ENCODE results near the gene EYS.

The EYS gene

DNA sequence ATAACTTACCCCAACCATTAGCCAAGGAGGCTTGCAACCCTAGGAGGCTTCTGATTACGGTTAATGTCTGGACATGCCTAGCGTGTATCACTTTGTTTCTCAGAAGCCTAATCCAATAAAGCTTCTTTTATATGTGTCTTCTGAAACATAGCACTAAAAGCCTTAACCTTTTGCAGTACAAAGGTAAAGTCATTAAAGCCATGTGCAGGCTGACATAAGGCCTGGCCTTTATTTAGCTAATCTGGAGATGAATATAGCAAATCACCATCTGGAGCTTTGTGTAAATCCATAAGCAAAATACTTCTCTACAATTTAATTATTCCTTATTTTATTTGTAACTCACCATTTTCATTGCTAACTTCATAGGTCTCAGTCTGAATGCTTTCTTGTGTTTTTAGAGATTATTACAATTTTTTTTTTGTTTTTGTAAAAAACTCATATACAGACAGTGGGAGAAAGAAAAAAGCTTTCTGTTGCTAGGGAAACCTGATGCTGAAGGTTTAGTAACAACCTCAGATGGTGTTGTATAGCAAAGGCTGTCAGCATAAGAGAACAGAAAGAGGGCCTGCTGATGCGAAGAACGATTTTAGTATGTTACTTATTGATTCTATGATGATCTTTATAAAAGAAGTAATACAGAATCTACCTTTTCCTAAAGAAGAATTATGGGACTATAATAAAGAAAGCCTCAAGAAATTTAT lies at the start of gene EYS:
EYS (minus strand) TSS at position 101 of the 701 bp plus-strand sequence. CDS start 211,816 bp downstream, outside the sequence.
- TF ChIP-seq POLR2A (IDR thresholded peaks at IDR 0.05; ENCODE audit: low read depth, low read length), result no peak
- FAIRE-seq (no peak), DNase-seq (ENCODE audit: insufficient read length, low spot score) (no peak)

GRCh38 chr6:65746302-65746701 lies 39.3 kb upstream of the EYS start:
- TF ChIP-seq POLR2A (IDR thresholded peaks at IDR 0.05; ENCODE audit: low read depth, low read length), result no peak
- no peak for FAIRE-seq

GRCh38 chr6:65745614-65746013 lies 38.6 kb upstream of the EYS start:
- DNase-seq (ENCODE audit: insufficient read length, low spot score), result peak; percentile 15
- peak; percentile 90 for FAIRE-seq
- no peak for TF ChIP-seq POLR2A (IDR thresholded peaks at IDR 0.05; ENCODE audit: low read depth, low read length)

More at GRCh38 chr6:65746302-65746701, 39.3 kb upstream of the EYS start:
- no peak for DNase-seq (ENCODE audit: insufficient read length, low spot score)

DNA sequence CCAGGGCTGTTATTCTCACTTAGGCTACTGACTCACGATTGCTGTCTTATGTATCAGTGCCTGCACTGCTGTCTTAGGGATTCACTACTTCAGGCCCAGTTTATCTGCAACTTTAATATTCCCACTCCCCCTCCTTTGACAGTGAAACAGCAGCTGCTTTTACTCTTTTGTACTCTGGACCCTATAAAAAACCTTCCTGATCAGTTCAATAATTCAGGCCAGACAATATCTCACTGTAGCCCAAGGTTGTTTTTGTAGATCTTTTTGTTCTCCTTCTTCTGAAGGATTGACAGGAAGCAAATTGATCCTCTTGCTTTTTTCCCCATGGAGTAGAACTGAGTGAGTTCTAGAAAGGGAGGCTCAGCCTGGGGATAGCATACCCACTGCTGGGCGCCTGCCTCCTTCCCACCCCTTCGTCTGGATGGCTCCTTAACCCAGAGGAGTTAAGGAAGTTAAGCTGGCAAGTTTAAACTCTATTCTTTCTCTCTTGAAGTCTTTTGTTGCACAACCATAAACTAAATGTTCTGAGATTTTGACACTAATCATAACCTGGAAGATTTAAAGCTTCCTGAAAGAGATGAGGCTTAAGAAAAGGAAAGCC lies 22.0 kb upstream of the EYS start:
- FAIRE-seq (no peak), DNase-seq (ENCODE audit: insufficient read length, low spot score) (no peak)
- no peak for TF ChIP-seq POLR2A (IDR thresholded peaks at IDR 0.05; ENCODE audit: low read depth, low read length)

DNA sequence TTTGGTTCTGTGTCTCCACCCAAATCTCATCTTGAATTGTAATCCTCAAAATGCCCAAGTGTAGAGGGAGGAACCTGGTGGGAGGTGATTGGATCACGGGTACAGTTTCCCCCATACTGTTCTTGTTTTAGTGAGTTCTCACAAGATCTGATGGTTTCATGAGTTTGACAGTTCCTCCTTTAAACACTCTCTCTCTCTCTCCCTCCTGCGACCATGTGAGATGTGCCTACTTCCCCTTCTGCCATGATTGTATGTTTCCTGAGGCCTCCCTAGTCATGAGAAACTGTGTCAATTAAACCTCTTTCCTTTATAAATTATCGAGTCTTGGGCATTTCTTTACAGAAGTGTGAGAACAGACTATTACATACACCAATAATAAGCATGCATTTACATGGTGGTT lies 12.1 kb upstream of the EYS start:
- DNase-seq (ENCODE audit: insufficient read length, low spot score) (no peak), FAIRE-seq (no peak)
- no peak for TF ChIP-seq POLR2A (IDR thresholded peaks at IDR 0.05; ENCODE audit: low read depth, low read length)

DNA sequence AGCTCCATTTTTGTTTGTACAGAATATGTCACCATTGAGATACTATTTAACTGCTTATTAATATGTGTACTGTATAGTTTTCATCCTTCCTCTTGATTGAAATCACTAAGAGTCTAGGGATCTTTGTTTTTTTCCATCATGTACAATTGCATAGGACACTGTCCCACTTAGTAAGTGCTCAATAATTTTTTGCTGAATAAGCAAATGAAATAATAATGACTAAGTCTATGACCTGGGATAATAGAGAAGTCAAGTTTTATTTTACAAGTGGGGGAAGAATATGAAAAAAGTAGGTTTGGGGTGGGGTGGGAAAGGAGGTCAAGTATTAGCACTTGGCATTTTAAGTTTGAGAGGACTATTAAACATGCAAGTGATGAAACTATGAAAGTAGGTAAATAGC lies 4.5 kb upstream of the EYS start:
- DNase-seq (ENCODE audit: insufficient read length, low spot score), result no peak
- TF ChIP-seq POLR2A (IDR thresholded peaks at IDR 0.05; ENCODE audit: low read depth, low read length), result no peak
- no peak for FAIRE-seq

DNA sequence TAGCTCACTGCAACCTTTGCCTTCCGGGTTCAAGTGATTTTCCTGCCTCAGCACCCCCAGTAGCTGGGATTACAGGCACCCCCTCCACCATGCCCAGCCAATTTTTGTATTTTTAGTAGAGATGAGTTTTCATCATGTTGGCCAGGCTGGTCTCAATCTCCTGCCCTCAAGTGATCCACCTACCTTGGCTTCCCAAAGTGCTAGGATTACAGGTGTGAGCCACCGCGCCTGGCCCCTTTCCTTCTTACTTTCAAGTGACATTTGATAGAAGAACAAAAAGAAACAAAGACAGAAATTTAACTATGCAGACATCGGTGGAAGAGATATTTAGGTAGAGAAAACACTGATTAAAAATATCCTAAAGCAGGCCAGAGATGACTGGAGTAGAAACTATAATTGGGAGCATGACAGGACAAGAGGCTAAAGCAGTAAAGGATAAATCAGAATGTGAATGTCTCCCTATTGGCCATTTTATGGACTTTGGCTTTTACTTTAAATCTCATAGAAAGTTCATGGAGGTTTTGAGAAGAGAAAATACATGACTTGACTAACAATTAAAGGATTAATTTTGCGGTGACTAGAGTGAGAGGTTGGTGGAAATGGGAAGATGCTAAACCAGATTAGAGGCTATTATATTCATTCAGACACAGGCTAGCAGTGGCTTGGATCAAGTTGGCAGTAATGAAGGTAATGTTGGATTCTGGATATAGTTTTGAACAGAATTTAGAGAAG lies 2.2 kb upstream of the EYS start:
- DNase-seq (ENCODE audit: insufficient read length, low spot score) (no peak), FAIRE-seq (no peak)
- TF ChIP-seq POLR2A (IDR thresholded peaks at IDR 0.05; ENCODE audit: low read depth, low read length), result no peak

DNA sequence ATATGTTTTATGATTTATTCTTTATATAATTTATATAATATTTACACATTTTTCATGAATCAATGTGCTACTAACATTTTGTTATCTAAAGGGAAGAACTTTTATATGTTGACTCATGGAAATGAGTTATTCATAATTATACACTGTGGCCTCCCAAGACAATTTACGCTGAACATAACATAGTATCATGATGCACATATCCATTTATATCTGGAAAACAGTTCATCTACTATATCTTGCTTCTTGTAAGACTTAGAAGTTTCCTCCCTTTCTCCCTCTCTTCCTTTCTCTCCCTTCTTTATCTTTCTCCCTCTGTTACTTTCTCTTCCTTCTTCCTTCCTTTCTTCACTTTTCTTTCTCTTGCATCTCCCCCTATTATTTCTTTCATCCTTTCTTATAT lies 1.1 kb upstream of the EYS start:
- DNase-seq (ENCODE audit: insufficient read length, low spot score), result no peak
- TF ChIP-seq POLR2A (IDR thresholded peaks at IDR 0.05; ENCODE audit: low read depth, low read length), result no peak
- FAIRE-seq, result no peak

DNA sequence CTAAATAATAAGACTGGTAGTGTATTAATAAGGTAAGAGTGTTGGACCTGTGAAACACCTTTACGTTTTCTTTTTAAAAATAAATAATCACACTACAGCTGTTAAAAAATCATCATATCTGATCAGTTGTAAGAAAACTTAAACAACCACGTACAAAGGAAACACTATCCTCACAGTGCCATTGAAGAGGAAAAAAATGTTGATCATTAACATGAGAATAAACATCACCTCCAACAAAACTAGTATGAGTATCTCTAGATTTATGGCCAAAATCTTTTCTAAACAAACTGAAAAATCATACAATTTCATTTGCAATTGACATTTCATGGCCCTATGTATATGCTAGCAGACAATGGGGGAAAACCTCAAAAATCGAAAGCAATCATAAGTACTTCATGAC lies 590 bp downstream of the EYS start:
- FAIRE-seq (no peak), DNase-seq (ENCODE audit: insufficient read length, low spot score) (no peak)
- no peak for TF ChIP-seq POLR2A (IDR thresholded peaks at IDR 0.05; ENCODE audit: low read depth, low read length)

- DNase-seq (ENCODE audit: insufficient read length, low spot score) (no peak), FAIRE-seq (no peak)
- no peak for TF ChIP-seq POLR2A (IDR thresholded peaks at IDR 0.05; ENCODE audit: low read depth, low read length)
Observed at GRCh38 chr6:65701325-65701724, 5.7 kb downstream of the EYS start.

DNA sequence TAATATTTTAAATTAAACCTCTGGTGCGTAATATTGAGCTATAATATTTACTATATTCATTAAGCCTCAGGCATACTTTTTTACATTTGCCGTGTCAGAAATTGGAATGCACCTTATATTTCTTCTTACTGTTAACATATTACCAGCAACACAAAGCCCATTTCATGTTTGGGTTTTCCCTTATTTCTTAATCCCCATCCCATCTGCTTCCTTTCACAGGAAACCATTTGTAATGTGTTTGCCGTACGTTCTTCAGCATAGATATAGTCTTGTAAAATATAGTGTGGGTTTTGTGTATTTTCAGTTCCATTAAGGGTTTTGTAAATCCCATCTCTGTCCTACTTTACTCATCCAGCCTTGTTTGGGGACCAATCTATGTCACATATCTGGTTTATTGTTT lies 6.5 kb downstream of the EYS start:
- DNase-seq (ENCODE audit: insufficient read length, low spot score), result no peak

GRCh38 chr6:65692109-65692508 lies 14.9 kb downstream of the EYS start:
- DNase-seq (ENCODE audit: insufficient read length, low spot score), result no peak
- FAIRE-seq, result no peak
- TF ChIP-seq POLR2A (IDR thresholded peaks at IDR 0.05; ENCODE audit: low read depth, low read length), result no peak

More for the DNA sequence above, 6.5 kb downstream of the EYS start:
- FAIRE-seq, result no peak
- no peak for TF ChIP-seq POLR2A (IDR thresholded peaks at IDR 0.05; ENCODE audit: low read depth, low read length)

DNA sequence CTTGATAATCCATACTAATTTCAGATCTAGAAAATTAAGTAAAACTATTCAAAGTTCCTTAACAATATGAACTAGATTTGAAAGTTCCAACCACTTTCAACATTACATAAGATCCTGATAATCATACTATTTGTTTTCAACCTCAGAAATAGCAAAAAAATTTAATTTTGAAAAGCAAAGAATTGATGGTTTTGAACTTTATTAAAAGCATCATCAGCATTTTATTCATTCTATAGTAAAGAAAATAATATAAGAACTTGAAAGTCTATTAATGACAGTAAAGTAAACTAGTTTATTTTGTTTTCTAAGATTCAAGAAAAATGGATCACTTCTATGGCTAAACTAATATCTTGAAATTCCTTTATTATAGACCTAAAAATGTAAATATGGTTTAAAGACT lies 26.8 kb downstream of the EYS start:
- DNase-seq (ENCODE audit: insufficient read length, low spot score) (no peak), FAIRE-seq (no peak)
- no peak for TF ChIP-seq POLR2A (IDR thresholded peaks at IDR 0.05; ENCODE audit: low read depth, low read length)

GRCh38 chr6:65671922-65672321 lies 35.1 kb downstream of the EYS start:
- TF ChIP-seq POLR2A (IDR thresholded peaks at IDR 0.05; ENCODE audit: low read depth, low read length), result no peak
- FAIRE-seq (no peak), DNase-seq (ENCODE audit: insufficient read length, low spot score) (no peak)
